SK-N-MC (cell line): ENCODE measurements around the gene DAAM1.

Source experiments
- EZH2 ChIP-seq: fragments of 200-600 bp; sonication (generic); IDR thresholded peaks from one replicate; pipeline ENCODE4 v1.6.1; 2017; ENCODE audit warnings: antibody characterized with exemption
- FOXP2 ChIP-seq: optimal IDR thresholded peaks from 2 replicates; pipeline ENCODE3; 2011; ENCODE audit warnings: mild to moderate bottlenecking, moderate library complexity; ENCODE audit not compliant: insufficient read depth; ENCODE audit errors: extremely low read length, control extremely low read depth
- POLR2AphosphoS5 ChIP-seq: IDR thresholded peaks from 2 replicates; pipeline ENCODE4 v1.6.1; 2012; ENCODE audit warnings: mild to moderate bottlenecking, low read depth, low read length, borderline replicate concordance

- no peak for TF ChIP-seq EZH2
- TF ChIP-seq POLR2AphosphoS5, result no peak
- TF ChIP-seq FOXP2, result no peak
These were observed 202.9 kb downstream of the DAAM1 start for GRCh38 chr14:59391388-59391787.
